Upper lobe of left lung (tissue), 6 donors: ENCODE measurements around the gene METTL3. TPM values are rescaled to one million over a fixed set of nuclear protein-coding genes. Genes with fewer than 3 reads are reported as not detected.

Experiments
- ATAC-seq, 2 donors: fragments of 200-7000 bp; cut with Tn5 transposase; one replicate each; pipeline ENCODE4 v1.9.1; 2022; ENCODE audit warnings: mild to moderate bottlenecking in 2 of 2, moderate library complexity in 2 of 2; ENCODE audit not compliant: low FRiP score in 2 of 2
- DNase-seq, 2 donors: peaks; one replicate each; pipeline ENCODE4 v3.0.0-alpha.2; 2019 to 2020
- H3K27ac ChIP-seq, 4 donors: fragments of 200-600 bp; sonication (generic); one replicate each; pipeline ENCODE4 v1.5.1; 2016 to 2019
- H3K27me3 ChIP-seq, 4 donors: fragments of 200-600 bp; sonication (generic); one replicate each; pipeline ENCODE4 v1.5.1; 2017 to 2019
- H3K36me3 ChIP-seq, 4 donors: fragments of 200-600 bp; sonication (generic); one replicate each; pipeline ENCODE4 v1.5.1; 2016 to 2019
- H3K4me1 ChIP-seq, 4 donors: fragments of 200-600 bp; sonication (generic); one replicate each; pipeline ENCODE4 v1.5.1; 2018 to 2019
- H3K4me3 ChIP-seq, 4 donors: fragments of 200-600 bp; sonication (generic); one replicate each; pipeline ENCODE4 v1.5.1; 2017 to 2019; ENCODE audit warnings: mild to moderate bottlenecking in 2 of 4, moderate library complexity in 1 of 4
- H3K9me3 ChIP-seq, 4 donors: fragments of 200-600 bp; sonication (generic); one replicate each; pipeline ENCODE4 v1.5.1; 2018 to 2019
- CTCF ChIP-seq, 6 experiments: fragments of 450-650 bp in 4 of 6; fragments of 200-600 bp in 2 of 6; sonication (generic) in 2 of 6; IDR thresholded peaks; one replicate each; pipeline ENCODE4 v1.5.1; 2016 to 2019; ENCODE audit warnings: antibody characterized with exemption in 6 of 6
- EP300 ChIP-seq, 4 donors: sonication (generic); formaldehyde crosslinking; IDR thresholded peaks; one replicate each; pipeline ENCODE4 v1.5.1; 2017; ENCODE audit warnings: antibody characterized with exemption in 4 of 4, control low read depth in 2 of 4
- POLR2A ChIP-seq, 4 donors: fragments of 450-650 bp; IDR thresholded peaks; one replicate each; pipeline ENCODE4 v1.5.1; 2016 to 2017; ENCODE audit warnings: antibody characterized with exemption in 4 of 4, mild to moderate bottlenecking in 2 of 4
- POLR2AphosphoS5 ChIP-seq, 2 donors: sonication (generic); formaldehyde crosslinking; IDR thresholded peaks; one replicate each; pipeline ENCODE4 v1.5.1; 2017; ENCODE audit warnings: antibody characterized with exemption in 2 of 2
- WGBS, 2 donors: methylation state at CpG; one replicate each; pipeline ENCODE4 v1.1.5; 2017 to 2018; 5-methylcytosine and 5-hydroxymethylcytosine counted together
- total RNA-seq, 6 donors: library from RNA; depleted of rRNA in 4 of 6; stranded (reverse); fragments of >200 nt in 4 of 6; gene quantifications; one replicate each; pipeline versions ENCODE4 v1.1.0 to v1.2.1, GENCODE V29; 2016 to 2021
- donor health status: DM: no; HTN: no; CAD: no; lungs with moderate emphysema.
- donor health status: DM: no; HTN: yes; CAD: no; lungs with severe emphysema.

METTL3 gene
- total RNA-seq = 100 to 1,000 TPM in 1 of 6 donors, 10 to 100 TPM in 5; 41.7 to 126 (median 47.7) TPM

- Histone ChIP-seq H3K4me3 (peak within 1 kb of the TSS; percentile 67 to 94 (median 74)), H3K27me3 (no peaks in the 10 kb centered on the region), H3K9me3 (no peaks in the 10 kb centered on the region), H3K27ac (peak within 1 kb of the TSS; percentile 81 to 91 (median 89)), H3K4me1 (peaks cover 13 to 24% (median 20%) of the 10 kb centered on the region in 4 donors), H3K36me3 (peaks cover 0 to 12% (median 2%) of the 10 kb centered on the region in 4 donors)
- peak in 2 of 6 experiments; percentile 7 to 8 for TF ChIP-seq CTCF (IDR thresholded peaks at IDR 0.05)
- TF ChIP-seq POLR2A (IDR thresholded peaks at IDR 0.05) = peak in 2 of 4 donors; percentile 24 to 54
- TF ChIP-seq EP300 (IDR thresholded peaks at IDR 0.05) = no peak
- peak; percentile 78 to 91 for TF ChIP-seq POLR2AphosphoS5 (IDR thresholded peaks at IDR 0.05)
- WGBS, 2 donors = 0 to 1% methylated on average over 40 to 53 of the region's 53 CpGs
- peak; percentile 99 for ATAC-seq
- peak; percentile 82 to 99 for DNase-seq
Measured at GRCh38 chr14:21510735-21511657, at the start of gene METTL3. Gene METTL3, minus strand, starts transcription at chr14:21511340. Its CDS starts 117 bp downstream, at chr14:21511223.

DNA sequence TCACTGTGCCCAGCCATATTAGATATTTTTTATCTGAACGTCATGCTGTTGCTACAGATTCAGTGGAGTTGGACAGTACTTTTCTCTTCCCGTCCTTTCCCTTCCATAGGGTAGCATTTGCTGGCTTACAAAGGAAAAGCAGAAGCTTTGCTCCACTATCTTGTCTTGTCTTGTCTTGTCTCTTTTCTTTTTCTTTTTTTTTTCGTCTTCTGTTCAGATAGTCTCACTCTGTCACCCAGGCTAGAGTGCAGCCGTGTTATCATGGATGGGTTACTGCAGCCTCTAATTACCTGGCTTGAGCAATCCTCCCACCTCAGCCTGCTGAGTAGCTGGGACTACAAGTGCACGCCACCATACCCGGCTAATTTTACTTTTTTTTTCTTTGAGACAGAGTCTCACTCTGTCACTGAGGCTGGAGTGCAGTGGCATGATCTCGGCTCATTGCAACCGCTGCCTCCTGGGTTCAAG is 47.6 kb upstream of the METTL3 start:
- 86 to 91% methylated on average over 8 of the region's 8 CpGs for WGBS, 2 donors
- peaks cover 4 to 16% (median 5%) of the 10 kb centered on the region in 4 donors for H3K4me1 ChIP-seq
- H3K9me3 ChIP-seq = no peaks in the 10 kb centered on the region
- DNase-seq (no peak), ATAC-seq (no peak)
- H3K4me3 ChIP-seq = no peak overlapping the region
- no peak for TF ChIP-seq EP300 (IDR thresholded peaks at IDR 0.05)
- no peaks in the 10 kb centered on the region for H3K36me3 ChIP-seq
- no peaks in the 10 kb centered on the region for H3K27me3 ChIP-seq
- no peak overlapping the region for H3K27ac ChIP-seq

GRCh38 chr14:21557084-21557901 is 46.2 kb upstream of the METTL3 start:
- WGBS, 2 donors = 12 to 14% methylated on average over 11 of the region's 11 CpGs
- H3K4me1 ChIP-seq = peaks cover 4 to 16% (median 5%) of the 10 kb centered on the region in 4 donors
- DNase-seq (peak in 1 of 2 donors; percentile 78), ATAC-seq (peak; percentile 85 to 90)
- H3K27ac ChIP-seq = peak overlapping the region; percentile 6 to 63 (median 36)
- peak; percentile 51 to 77 (median 65) for TF ChIP-seq CTCF (IDR thresholded peaks at IDR 0.05)
- TF ChIP-seq POLR2AphosphoS5 (IDR thresholded peaks at IDR 0.05) = peak in 1 of 2 donors; percentile 27
- TF ChIP-seq EP300 (IDR thresholded peaks at IDR 0.05) = no peak
- no peak for TF ChIP-seq POLR2A (IDR thresholded peaks at IDR 0.05)
- H3K36me3 ChIP-seq = no peaks in the 10 kb centered on the region
- H3K27me3 ChIP-seq = no peaks in the 10 kb centered on the region
- H3K4me3 ChIP-seq = peak overlapping the region in 3 of 4 donors; percentile 14 to 35 (median 33)
- no peaks in the 10 kb centered on the region for H3K9me3 ChIP-seq

DNA sequence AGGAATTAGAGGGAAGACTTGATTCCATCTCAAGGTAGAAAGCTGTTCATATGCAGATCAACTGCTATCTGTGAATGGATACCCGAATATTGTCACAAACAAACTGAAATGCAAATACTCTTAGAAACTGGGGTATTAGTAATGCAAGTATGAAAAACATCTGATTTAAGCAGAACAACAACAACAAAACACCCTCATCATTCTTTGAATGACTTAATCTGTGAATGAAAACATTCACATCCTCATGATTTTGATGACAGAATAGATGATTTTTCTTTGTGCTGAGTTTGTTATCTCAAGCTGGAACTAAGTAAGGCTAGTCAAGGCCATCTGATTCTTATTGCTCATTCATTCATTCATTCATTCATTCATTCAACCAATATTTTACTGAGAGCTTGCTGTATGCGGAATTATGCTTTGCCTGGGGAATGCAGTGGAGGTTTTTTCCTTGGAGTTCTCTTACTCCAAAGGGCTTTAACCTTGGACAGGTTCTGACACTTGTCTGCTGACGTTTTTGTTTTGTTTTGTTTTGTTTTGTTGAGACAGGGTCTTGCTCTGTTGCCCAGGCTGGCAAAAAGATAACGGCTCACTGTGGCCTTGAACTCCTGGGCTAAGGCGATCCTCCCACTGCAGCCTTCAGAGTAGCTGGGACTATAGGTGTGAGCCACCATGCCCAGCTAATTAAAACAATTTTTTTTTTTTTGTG is 45.4 kb upstream of the METTL3 start:
- 72 to 73% methylated on average over 5 of the region's 5 CpGs for WGBS, 2 donors
- no peak for ATAC-seq
- TF ChIP-seq CTCF (IDR thresholded peaks at IDR 0.05) (no peak), POLR2AphosphoS5 (IDR thresholded peaks at IDR 0.05) (no peak)

More for the DNA sequence above, 45.4 kb upstream of the METTL3 start:
- Histone ChIP-seq H3K27me3 (no peaks in the 10 kb centered on the region), H3K4me1 (peaks cover 4 to 16% (median 5%) of the 10 kb centered on the region in 4 donors), H3K27ac (peak overlapping the region in 3 of 4 donors; percentile 6 to 63 (median 27)), H3K36me3 (no peaks in the 10 kb centered on the region), H3K9me3 (no peaks in the 10 kb centered on the region), H3K4me3 (no peak overlapping the region)
- DNase-seq = no peak
